AG04450 (cell line): Measurements from ENCODE around the gene ARHGAP23. TPM values are rescaled to one million over a fixed set of nuclear protein-coding genes. Genes with fewer than 3 reads are reported as not detected.
A peak's percentile ranks its signal among the peaks of the same experiment; 100 is the strongest.

Experiments used
- CTCF ChIA-PET: fragments of 300-600, 350-600 bp; formaldehyde crosslinking; extraction: SDS; loops from one replicate; lab custom pipeline; 2022; ENCODE audit warnings: antibody characterized with exemption, inconsistent platforms; lab: Charles Lee
- POLR2A ChIA-PET: fragments of 350-600 bp; formaldehyde crosslinking; extraction: SDS; loops from one replicate; lab custom pipeline; 2021; ENCODE audit warnings: antibody characterized with exemption, inconsistent platforms; lab: Yijun Ruan, JAX
- DNase-seq: peaks from one replicate; pipeline ENCODE4 v3.0.0-alpha.2; 2011; ENCODE audit warnings: low read depth, low spot score
- H3K27ac ChIP-seq: one replicate; pipeline ENCODE4 v1.5.1; 2012; ENCODE audit warnings: low read depth, low read length, control low read depth
- H3K27me3 ChIP-seq: one replicate; pipeline ENCODE4 v1.6.0; 2012; ENCODE audit warnings: low read length; ENCODE audit not compliant: control insufficient read depth, insufficient read depth
- H3K4me3 ChIP-seq: 2 replicates; pipeline ENCODE4 v1.5.1; 2011; ENCODE audit warnings: mild to moderate bottlenecking, low read depth, low read length, control low read depth
- H3K9me3 ChIP-seq: 2 replicates; pipeline ENCODE4 v1.5.1; 2012; ENCODE audit warnings: low read length; ENCODE audit not compliant: control insufficient read depth, insufficient read depth
- polyA plus RNA-seq: library from polyadenylated mRNA; depleted of rRNA; stranded (reverse); fragments of >200 nt; gene quantifications from 2 replicates; pipeline ENCODE4 v1.2.3, GENCODE V29; 2011
- TF ChIP-seq, protein P1 (sequence below): IDR thresholded peaks from 2 replicates; pipeline ENCODE4 v1.5.1; 2011; ENCODE audit warnings: low read depth, low read length, control low read depth, inconsistent platforms

ARHGAP23 gene
- polyA plus RNA-seq, 1 experiment, result 14.1 TPM

- H3K9me3 ChIP-seq, result no peaks in the 10 kb centered on the region
- H3K4me3 ChIP-seq, result no peak overlapping the region
- H3K27me3 ChIP-seq, result peaks cover 3% of the 10 kb centered on the region
- TF ChIP-seq, protein P1, sequence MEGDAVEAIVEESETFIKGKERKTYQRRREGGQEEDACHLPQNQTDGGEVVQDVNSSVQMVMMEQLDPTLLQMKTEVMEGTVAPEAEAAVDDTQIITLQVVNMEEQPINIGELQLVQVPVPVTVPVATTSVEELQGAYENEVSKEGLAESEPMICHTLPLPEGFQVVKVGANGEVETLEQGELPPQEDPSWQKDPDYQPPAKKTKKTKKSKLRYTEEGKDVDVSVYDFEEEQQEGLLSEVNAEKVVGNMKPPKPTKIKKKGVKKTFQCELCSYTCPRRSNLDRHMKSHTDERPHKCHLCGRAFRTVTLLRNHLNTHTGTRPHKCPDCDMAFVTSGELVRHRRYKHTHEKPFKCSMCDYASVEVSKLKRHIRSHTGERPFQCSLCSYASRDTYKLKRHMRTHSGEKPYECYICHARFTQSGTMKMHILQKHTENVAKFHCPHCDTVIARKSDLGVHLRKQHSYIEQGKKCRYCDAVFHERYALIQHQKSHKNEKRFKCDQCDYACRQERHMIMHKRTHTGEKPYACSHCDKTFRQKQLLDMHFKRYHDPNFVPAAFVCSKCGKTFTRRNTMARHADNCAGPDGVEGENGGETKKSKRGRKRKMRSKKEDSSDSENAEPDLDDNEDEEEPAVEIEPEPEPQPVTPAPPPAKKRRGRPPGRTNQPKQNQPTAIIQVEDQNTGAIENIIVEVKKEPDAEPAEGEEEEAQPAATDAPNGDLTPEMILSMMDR, result no peak
- CTCF ChIA-PET, result interaction anchor here (1.9 kb wide), 1 partner anchor 10 kb away, joined by 6 read pairs; no protein-coding TSS in a partner anchor
- no peak for DNase-seq
- POLR2A ChIA-PET, result interaction anchor here (3.1 kb wide), 1 partner anchor 26 kb away, joined by 15 read pairs; no protein-coding TSS in a partner anchor
- no peak overlapping the region for H3K27ac ChIP-seq
These were observed 3.2 kb upstream of the ARHGAP23 start for GRCh38 chr17:38425031-38425430.

- no peak overlapping the region for H3K4me3 ChIP-seq
- H3K27me3 ChIP-seq, result no peaks in the 10 kb centered on the region
- H3K9me3 ChIP-seq, result no peaks in the 10 kb centered on the region
- DNase-seq, result no peak
- TF ChIP-seq, protein P1, result no peak
- POLR2A ChIA-PET, result interaction anchor here (3.1 kb wide), 1 partner anchor 26 kb away, joined by 15 read pairs; no protein-coding TSS in a partner anchor
- CTCF ChIA-PET, result interaction anchor here (2.0 kb wide), 2 partner anchors 10 to 77 kb away, joined by 5 to 11 read pairs; no protein-coding TSS in a partner anchor
- no peak overlapping the region for H3K27ac ChIP-seq
These were observed 2.5 kb upstream of the ARHGAP23 start for GRCh38 chr17:38425744-38426143.

- Histone ChIP-seq H3K27me3 (no peaks in the 10 kb centered on the region), H3K9me3 (no peaks in the 10 kb centered on the region), H3K27ac (no peak overlapping the region), H3K4me3 (no peak overlapping the region)
- DNase-seq, result no peak
- POLR2A ChIA-PET, result interaction anchor here (1.1 to 3.1 kb wide), 2 partner anchors 25 to 83 kb away, joined by 4 to 15 read pairs; no protein-coding TSS in a partner anchor
- CTCF ChIA-PET, result interaction anchor here (0.8 to 2.0 kb wide), 7 partner anchors 10 to 309 kb away, joined by 3 to 11 read pairs (median 4); no protein-coding TSS in a partner anchor
- TF ChIP-seq, protein P1, result no peak
These were observed 1.8 kb upstream of the ARHGAP23 start for GRCh38 chr17:38426441-38426840.

DNA sequence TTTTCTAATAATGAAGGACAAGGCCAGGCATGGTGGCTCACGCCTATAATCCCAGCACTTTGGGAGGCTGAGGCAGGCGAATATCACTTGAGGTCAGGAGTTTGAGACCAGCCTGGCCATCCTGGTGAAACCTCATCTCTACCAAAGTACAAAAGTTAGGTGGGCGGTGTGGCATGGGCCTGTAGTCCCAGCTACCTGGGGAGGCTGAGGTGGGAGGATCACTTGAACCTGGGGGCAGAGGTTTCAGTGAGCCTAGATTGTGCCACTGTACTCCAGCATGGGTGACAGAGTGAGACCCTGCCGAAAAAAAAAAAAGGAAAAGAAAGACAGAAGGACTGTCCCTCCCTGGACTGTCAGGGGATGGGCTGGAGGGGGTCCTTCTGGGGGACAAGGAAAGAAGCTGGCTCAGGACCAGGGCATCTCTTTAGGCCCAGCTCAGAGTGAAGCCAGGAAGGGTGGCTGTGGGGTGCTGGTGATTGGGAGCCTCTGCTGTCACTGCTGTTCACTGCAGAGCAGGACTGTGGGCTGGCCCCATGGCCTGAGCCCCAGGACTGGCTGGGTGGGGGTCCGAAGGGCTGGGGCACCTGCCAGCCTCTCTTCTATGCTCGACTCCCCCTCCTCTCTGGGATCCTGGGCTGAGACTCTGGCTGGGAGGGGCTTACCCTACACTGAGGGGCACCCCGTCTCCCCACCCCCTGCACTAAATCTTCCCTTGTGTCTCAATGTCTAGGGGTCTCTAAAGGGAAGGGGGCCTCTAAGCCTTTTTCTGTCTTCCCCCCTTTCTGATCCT, 909 bp upstream of the ARHGAP23 start:
- no peaks in the 10 kb centered on the region for H3K9me3 ChIP-seq
- TF ChIP-seq, protein P1, result no peak
- POLR2A ChIA-PET, result interaction anchor here (1.1 to 3.1 kb wide), 3 partner anchors 24 to 82 kb away, joined by 4 to 15 read pairs (median 7); no protein-coding TSS in a partner anchor
- H3K27me3 ChIP-seq, result no peaks in the 10 kb centered on the region
- H3K27ac ChIP-seq, result peak overlapping the region; percentile 73
- DNase-seq, result no peak
- CTCF ChIA-PET, result interaction anchor here (0.8 to 2.0 kb wide), 8 partner anchors 11 to 308 kb away, joined by 3 to 11 read pairs (median 4); no protein-coding TSS in a partner anchor
- peak overlapping the region; percentile 76 for H3K4me3 ChIP-seq
